ENCODE measurements around the gene COBL.

Gene COBL

DNA sequence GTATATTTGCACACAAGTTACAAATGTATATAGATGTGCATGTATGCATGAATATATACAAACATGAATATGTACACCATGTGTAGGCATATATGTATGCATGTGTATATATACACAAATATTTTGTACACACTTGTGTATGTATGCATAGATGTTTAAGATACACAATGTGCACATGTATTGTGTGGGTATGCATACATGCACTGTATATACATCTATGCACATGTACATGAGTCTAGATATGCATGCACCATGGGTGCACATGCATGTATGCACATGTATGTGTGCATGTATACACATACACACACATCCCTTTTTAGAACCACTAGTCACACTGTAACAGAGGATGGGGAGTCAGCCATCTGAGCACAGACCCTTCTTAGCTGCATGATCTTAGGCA, 249.4 kb downstream of the COBL start:
- no peak for DNase-seq

DNA sequence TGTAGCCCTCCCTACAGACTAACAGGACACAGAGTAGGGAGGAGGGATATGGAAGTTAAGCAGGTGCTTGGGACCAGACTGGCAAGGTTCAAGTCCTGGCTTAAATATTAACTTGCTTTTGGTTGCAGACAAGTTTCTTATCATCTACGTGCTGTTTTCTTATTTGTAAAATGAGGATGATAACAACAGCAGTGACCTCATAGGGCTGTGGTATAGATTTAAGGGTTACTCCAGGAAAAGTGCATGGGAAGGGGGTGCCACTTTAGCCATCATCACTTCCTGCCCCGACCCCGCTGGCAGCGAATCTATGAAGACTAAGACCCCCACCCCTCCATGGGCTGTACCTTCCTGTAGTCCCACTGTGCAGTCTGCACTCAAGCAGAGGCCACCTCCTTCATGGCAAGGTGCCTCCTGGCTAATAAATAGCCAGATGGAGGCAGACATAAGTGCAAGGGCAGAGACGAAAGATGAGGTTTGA, 250.2 kb downstream of the COBL start:
- no peak for DNase-seq

DNA sequence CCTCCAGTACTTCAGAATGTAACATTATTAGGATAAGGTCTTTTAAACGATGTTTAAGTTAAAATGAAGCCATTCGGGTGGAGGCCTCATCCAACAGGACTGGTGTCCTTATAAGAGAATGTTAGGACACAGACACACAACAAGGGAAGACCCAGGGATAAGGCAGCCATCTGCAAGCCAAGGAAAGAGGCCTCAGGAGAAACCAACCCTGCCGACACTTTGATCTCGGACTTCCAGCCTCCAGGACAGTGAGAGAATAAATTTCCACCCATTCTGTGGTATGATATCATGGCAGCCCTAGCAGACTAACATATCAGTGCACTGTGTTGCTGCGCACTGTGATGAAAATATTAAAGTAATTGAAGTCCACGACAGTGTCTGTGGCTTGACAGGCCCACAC, 250.8 kb downstream of the COBL start:
- no peak for DNase-seq

DNA sequence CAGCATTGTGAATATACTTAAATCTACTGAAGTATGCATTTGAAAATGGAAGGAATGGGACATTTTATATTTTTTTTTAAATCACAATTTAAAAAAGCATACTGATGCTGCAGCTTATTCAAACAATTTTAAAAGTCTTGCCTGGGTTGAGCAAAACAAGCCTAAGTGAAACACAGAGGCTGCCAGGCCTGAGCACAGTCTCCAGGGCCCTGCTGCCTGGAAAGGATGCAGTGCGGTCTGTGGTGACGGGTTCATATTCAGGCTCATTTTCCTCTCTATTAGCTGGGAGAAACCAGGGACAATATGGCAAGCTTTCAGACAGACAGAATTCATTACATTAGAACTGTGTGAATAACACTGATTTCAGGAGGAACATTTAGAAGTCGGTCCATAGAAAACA, 251.9 kb downstream of the COBL start:
- DNase-seq, result no peak

DNA sequence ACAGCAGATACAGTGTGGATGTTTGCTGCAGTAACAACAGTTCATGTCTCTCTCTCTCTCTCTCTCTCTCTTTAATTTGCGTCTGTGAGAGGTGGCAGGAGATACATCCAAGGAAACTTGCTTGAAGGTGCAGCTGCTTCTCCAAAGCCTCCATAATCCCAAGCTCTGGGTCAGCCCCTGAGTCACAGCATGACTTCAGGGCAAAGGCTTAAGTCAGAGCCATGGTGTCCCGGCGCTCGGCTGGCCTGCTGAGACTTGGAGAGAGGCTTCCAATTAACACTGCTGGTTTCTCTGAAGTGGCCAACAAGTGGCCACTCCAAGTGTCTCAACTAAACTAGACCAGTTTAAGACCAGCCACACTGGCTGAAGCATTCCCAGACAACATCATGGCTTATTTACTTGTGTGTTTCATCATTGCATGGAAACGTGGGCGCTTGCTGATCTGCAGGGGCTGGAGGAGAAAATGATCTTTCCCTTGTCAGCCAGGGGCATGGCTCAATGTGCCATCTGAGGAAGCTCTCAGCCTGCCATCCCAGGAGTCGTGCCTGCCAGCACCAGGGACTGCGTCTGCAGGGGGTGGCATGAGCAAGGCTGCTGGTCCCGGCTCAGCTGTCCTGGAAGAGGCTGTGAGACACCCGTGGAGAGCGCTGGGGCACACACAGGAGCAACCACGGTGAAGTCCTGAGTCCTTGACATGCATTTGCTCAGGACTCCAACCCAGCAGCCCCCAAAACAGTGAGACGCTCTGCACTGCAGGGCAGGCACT, 254.2 kb downstream of the COBL start:
- DNase-seq, result no peak

DNA sequence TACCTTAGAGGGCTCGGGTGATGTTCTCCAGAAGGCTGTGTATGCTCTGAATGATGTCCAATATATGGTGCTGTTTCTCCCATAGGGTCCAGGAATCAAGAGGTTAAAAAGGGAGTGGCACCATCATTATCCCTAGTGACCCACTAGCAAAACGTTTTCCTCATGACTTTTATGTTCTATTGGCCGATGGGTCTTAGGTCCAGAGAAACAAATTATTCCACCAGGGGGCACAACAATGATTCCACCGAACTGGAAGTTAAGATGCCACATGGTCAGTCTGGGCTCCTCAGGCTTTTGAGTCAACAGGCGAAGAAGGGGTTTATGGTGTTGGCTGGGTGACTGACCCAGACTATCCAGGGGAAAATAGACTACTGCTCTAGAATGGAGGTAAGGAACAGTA, 256.1 kb downstream of the COBL start:
- no peak for DNase-seq

DNA sequence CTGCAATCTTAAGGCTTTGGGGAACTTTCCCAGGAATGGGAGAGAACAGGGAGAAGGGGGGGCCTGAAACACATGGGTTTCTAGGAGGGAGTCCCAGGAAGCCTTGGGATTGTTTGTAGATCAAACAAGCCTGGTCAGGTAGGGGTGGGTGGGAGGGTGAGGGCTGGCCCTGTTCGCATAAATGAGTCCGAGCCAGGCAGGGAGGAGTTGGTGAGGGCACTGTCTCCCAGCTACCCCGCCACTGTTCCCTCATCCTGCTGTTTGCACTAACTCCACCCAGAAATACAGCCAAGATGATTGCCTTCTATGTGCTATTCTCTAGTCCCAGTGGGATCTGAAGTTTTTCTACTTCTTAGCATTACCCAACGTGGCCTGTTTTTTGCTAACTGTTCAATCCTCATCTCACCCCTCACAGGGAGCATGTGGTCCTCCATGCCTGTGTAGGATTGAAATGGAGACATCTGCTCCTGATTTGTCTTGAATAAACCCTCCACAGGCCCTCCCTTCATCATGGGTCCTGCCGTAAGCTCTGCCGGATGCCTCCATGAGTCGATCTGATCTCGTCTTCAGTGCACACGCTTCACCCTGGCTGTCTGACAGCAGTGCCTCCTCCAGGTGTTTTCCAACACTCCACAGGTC, 257.0 kb downstream of the COBL start:
- DNase-seq, result no peak

DNA sequence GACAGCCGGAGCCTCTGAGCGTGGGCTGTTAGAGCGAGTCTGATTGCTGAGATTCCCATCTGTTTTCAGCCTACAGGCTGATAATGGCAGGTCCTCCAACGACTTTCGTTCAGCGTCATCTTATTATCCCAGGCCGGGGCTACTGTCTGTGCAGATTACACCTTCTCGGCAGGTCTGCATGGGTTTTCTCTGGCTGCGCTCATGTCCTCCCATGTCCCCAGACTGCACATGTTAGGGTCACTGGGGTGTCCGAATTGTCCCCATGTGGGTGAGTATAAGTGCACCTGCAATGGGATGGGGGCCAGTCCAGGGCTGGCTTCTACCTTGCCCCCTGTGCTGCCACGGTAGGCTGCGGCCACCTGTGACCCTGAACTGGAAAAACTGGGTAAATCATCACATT, 257.8 kb downstream of the COBL start:
- DNase-seq, result no peak

DNA sequence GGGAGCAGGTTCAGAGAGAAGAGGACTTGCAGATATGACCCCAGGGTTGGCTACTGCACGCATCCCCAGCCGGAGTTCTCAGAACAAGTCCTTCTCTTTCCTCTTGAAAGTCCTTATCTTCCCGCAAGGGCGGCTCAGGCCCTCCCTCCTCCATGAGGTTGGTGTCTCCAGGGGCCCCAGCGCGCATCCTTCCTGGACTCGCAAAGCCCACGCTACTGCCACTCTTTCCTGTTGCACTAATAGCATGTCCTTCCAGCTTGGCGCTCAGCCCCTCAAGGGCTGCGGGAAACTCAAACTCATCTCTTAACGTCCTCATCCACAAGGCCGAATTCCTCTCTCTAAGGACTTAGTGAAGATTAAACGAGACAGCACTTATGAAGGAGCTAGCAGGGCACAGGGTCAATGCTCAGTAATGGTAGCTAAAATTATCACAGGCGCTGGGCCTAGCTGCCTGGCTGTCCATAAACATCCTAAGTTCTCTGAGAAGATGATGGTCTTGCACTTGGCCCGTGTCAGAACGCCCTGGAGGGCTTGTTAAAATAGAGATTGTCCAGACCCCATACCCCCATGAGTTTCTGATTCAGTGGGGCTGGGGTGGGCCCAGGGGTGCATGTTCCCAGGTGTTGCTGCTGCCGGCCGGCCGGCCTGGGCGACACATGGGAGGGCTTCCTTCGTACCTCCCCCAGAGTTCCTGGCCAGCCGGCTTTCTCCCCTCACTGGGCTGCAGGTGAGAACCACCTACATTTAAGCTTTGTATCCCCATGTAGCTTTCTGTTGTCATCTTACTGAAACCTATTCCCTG, 261.4 kb downstream of the COBL start:
- no peak for DNase-seq

DNA sequence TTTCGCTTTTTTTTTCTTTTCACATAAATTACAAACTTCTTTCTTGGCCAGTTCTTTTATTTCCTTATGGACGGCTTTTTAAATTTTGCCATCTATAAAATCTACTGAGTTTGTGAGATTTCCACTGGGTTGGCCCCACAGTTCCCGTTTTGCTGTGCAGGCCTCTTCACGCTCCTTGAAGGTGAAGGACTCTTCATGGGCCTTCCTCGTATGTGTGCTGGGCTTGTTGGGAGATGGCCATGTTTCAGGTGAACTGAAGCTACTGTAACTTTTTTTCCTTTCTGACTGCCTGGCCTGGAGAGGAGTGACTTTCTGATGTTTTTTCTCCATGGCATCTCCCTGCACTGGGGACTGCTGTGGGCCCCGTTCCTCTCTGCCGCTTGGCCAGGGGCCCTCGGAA, 262.4 kb downstream of the COBL start:
- DNase-seq, result no peak

DNA sequence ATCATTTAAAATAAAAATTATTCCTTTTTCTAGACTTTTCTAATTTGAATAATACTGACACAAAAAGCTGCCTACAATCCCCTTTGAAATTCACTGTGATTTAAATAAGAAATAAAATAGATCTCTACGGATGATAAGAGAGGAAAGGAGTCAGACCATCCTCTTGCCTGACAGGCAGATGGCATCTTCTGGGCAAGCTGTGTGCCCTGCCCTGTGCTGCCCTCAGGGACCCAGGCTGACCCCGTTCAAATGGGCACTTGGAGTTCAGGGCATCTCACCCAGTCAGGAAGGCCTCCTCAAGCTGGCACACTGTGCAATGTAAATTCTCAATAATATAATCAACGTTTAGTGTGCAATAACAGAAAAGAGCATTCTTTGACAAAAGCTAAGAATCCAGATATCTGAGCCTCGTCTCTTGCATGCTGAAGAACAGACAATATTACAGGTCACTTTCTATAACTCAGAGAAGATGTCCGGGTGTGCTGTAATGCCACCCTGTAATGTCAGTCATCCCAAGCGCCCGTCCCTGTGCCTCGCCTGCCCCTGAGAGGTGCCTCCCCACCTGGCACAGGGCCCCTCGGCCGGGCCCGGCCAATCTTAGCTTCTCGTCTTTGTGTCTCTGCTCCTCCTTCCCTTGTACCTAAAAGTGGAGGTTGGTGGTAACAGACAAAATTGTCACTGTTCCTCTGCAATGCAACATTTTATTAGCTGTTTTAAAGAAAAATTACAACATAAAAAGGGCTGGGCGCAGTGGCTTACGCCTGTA, 263.3 kb downstream of the COBL start:
- no peak for DNase-seq

DNA sequence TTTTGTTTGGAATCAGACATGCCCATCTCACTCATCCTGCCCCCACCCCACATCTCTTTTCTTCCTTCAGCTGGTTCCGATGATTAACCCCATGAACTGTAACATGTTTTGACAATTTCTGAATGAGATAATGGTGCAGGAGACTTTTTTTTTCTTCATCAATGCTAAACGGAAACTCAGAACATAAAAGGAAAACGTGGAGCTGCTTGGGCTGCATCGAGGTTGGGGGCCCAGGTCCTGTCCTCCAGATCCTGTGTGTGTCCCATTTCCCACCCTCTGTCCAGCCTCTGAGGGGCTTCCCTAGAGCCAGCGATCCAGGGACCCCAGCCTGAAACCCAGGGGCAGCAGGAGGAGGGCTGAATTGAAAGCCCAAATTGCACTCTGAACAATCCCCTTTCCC, 270.1 kb downstream of the COBL start:
- no peak for DNase-seq

DNA sequence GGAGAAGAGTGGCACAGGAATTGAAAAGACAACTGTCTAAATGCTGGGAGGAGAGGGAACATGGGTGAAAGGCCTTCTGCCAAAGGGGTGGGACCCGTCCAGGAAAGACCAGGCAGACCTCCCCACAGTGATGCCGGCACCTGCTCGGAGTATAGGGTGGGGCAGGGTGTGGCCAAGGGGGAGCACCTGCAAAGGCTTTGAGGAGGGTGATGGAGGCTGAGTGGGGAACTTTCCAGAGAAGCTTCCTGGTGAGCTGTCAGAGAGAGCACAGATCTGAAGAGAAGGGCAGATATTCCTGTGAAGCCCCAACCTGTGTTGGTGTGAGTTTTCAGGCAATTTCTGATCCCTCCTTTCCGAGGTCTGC, 270.5 kb downstream of the COBL start:
- no peak for DNase-seq

DNA sequence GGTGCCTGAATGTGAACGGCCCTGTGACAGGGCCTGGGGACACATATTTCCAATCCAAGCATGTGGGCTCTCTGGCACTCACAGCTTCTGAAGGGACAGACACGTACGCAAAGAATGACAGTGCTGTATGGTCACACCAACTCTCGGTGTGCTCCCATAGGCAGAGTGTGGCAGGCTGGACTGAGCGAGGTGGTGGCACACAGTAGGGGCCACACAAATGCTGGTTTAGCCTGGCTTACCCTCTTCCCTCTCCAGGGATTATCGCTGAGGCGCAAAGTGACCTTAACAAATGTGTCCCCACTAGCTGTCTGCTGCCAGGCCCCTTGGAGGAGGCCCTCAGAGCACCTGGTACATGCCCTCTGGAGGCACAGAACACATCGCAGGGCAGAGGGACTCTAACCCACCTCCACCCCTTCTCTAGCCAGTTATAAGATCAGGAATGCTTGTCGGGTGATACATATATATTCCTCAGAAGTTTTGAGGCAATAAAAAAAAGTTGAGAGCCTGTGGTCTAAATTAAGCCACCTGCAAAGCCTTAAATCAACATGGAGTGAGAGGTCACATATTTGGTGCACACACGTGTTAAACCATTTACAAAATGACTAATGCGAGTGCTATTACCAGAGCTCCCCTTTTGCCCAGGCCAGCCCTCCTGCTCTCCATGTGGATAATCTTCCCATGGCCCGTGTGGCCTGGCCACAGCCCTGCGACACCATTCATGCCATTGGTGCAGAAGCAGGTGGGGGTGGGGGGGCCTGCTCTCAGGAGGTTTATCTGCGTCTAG, 271.1 kb downstream of the COBL start:
- DNase-seq, result no peak

DNA sequence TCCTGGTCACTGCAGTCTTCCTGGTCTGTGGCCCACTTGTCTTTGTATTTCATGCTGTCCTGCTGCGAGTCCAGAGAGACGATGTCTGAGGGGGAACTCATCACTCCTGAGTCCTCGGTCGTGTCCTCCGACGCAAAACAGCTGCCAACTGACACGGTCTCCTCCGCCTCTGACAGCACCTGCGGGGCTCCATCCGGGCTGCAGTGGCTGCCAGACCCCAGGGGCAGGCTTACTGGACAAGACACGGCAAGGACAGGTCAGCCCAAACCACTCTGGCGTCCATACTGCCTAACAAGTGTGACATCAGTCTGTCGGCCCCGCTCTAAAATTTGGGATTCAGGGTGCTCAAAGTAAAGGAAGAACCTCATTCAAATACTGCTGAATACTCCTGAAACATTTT, 273.1 kb downstream of the COBL start:
- DNase-seq, result no peak

DNA sequence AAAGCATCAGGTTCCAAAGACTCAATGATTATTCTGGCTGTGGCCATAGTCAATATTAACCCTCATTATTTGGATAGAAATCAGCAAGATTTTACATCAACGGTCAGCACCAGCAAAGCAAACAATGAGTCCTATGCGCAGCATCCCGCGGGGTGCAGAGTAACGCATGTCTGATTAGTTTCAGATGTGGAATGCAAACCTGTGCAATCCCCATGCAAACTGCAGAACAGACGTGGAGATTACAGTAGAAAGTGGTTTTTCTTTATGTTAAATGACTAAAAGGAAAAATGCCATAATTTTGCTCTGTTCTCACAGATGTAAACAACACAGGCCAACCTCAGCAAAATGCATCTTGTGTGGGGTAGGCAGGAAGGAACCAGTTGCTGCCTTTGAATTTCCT, 275.8 kb downstream of the COBL start:
- DNase-seq, result no peak

DNA sequence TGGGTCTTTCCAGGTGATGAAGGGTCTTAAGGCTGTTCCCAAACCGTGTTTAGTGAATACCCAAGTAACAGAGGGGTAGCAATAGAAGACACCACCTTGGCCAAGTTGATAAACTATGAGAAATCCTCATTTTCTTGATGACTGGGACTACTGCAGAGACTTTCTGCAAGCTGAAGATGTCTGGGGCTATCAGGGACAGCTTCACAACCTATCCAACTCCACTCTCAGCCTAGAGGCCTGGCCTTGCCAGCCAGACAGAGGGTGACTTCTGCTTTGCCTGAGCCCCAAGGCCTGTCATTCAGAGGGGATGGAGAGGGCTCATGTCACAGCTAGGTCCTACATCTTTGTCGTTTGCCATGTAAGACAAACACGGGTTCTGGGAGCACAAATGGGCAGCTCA, 278.0 kb downstream of the COBL start:
- no peak for DNase-seq

DNA sequence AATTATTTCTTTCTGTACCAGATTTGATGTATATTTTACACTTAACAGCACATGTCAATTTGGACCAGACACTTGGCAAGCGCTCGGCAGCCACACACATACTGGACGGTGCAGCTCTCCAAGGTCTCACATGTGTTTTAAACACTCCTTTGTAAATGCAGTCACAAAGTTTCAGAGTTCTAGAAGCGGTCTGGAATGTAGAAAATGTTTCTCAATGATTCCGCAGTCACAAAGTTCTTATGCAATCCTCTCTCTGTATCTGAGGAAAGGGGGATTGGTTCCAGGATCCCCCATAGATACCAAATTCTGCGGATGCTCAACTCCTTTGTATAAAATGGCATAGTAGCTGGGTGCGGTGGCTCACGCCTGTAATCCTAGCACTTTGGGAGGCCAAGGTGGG, 280.9 kb downstream of the COBL start:
- no peak for DNase-seq

DNA sequence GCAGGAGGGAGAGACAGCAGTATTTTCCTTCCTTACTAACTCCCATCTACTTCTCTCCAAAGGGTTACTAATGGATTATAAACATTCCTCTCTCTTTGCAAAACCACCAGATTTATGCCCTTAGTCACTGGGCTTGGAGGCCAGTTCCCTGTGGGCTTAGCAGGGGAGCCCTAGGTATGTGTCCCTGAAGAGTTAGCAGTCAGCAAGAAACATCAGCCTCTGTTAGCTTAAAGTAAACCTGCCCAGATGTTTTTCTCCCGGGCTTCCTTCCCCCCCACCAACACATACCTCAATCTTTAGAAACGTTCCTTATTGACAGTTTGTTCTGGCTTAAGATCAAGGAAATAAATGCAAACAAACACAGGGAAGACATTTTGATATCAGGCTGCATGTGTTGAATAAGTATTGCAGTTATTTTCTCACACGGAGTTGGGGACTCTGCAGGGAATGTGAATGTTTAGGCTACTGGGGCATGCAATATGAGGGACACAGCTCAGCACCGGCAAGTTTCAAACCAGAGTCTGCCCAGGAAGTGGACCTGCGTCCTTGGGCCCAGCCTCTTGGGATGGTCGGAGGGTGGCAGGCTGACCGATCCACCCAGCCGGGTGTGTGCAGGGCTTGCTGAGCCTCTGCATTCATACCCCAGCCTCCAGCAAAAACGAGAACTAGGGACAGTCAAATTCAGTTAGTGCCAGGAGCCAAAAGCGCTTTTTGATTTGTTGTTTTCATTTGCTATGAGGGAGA, 281.9 kb downstream of the COBL start:
- DNase-seq, result no peak

DNA sequence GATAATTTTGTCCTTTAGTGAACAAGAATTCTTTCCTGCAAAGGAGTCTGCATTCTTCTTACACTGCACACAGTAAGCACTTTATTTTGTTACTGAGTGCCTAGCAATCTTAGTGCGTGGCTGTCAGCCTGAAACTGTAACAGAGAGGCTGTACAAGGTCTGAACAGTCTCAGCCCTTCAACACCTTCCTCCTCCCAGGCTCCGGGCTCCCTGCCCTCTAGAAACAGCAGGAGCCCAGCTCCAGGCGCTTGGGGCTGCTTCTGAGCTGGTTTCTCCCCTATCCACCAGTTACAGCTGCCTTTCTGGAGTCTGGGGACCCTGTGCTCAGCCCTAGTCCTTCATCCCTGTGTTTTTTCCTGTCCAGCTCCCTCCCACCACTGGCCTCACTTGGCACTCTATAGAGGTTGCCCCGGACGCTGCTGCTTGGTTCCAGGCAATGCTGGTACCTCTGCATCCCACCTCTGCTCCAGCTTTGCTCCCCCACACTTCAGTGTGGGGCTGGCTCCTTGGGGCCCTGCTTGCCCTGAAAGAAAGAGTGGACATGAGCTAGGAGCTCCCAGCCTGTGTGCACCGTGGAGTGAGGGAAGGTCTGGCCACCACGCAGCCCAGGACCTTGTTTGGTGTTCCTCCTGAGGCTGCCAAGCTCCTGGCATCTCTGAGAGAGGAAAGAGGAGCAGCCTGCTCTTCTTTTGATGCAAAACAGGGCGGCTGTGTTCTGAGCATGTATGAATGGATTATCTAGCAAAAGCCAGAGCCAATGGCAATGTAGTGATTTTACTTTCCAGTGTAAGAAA, 282.7 kb downstream of the COBL start:
- DNase-seq, result no peak
